Mesenchymal stem cell (in vitro differentiated cells and primary cell): ENCODE data around the gene DDAH1.

ENCODE experiments used
- DNase-seq: peaks from one replicate; pipeline ENCODE4 v3.0.0-alpha.2; 2013
- H2AFZ ChIP-seq: one replicate; pipeline ENCODE4 v1.6.1; 2013; ENCODE audit warnings: low read depth, mild to moderate bottlenecking, control low read depth, inconsistent platforms, low read length, moderate library complexity
- H2AK5ac ChIP-seq: 2 replicates; pipeline ENCODE4 v1.6.1; 2013; ENCODE audit warnings: low read length, moderate library complexity, mild to moderate bottlenecking, inconsistent platforms; ENCODE audit not compliant: severe bottlenecking
- H2BK120ac ChIP-seq: one replicate; pipeline ENCODE4 v1.6.1; 2013; ENCODE audit warnings: low read depth, mild to moderate bottlenecking, inconsistent platforms, low read length, moderate library complexity
- H2BK12ac ChIP-seq, 2 experiments: one replicate each; pipeline ENCODE4 v1.6.1; 2013; ENCODE audit warnings: inconsistent platforms in 2 of 2, low read length in 2 of 2, mild to moderate bottlenecking in 2 of 2, moderate library complexity in 2 of 2, control low read depth in 1 of 2
- H2BK15ac ChIP-seq: one replicate; pipeline ENCODE4 v1.6.1; 2013; ENCODE audit warnings: mild to moderate bottlenecking, low read depth, inconsistent platforms; ENCODE audit not compliant: poor library complexity, severe bottlenecking
- H2BK5ac ChIP-seq: 2 replicates; pipeline ENCODE4 v1.6.1; 2013; ENCODE audit warnings: low read depth, mild to moderate bottlenecking, low read length, control low read depth, inconsistent platforms; ENCODE audit not compliant: poor library complexity, severe bottlenecking
- H3K14ac ChIP-seq, 2 experiments: one replicate each; pipeline ENCODE4 v1.6.1; 2013; ENCODE audit warnings: inconsistent platforms in 2 of 2, low read length in 2 of 2, control low read depth in 1 of 2, mild to moderate bottlenecking in 1 of 2, moderate library complexity in 1 of 2
- H3K18ac ChIP-seq, 2 experiments: one replicate each; pipeline ENCODE4 v1.6.1; 2013; ENCODE audit warnings: inconsistent platforms in 2 of 2, low read length in 2 of 2, control low read depth in 1 of 2, low read depth in 1 of 2, mild to moderate bottlenecking in 1 of 2
- H3K23ac ChIP-seq, 2 experiments: one replicate each; pipeline ENCODE4 v1.6.1; 2013; ENCODE audit warnings: inconsistent platforms in 2 of 2, low read length in 2 of 2, mild to moderate bottlenecking in 2 of 2, moderate library complexity in 2 of 2, control low read depth in 1 of 2
- H3K27ac ChIP-seq: 2 replicates; pipeline ENCODE4 v1.5.1; 2013; ENCODE audit warnings: mild to moderate bottlenecking, moderate library complexity, low read length, control low read depth, inconsistent platforms; ENCODE audit not compliant: poor library complexity, severe bottlenecking
- H3K27me3 ChIP-seq, 2 experiments: 2 replicates each; pipeline versions ENCODE4 v1.6.1 to v1.7.0; 2013; ENCODE audit warnings: low read length in 2 of 2, mild to moderate bottlenecking in 2 of 2, moderate library complexity in 2 of 2, control low read depth in 1 of 2, inconsistent platforms in 1 of 2; ENCODE audit not compliant: control insufficient read depth in 1 of 2, insufficient read depth in 1 of 2
- H3K36me3 ChIP-seq, 2 experiments: 2 replicates each; pipeline versions ENCODE4 v1.6.1 to v1.7.0; 2013; ENCODE audit warnings: low read length in 2 of 2, control low read depth in 1 of 2, inconsistent platforms in 1 of 2, low read depth in 1 of 2, mild to moderate bottlenecking in 1 of 2; ENCODE audit not compliant: insufficient read depth in 2 of 2, control insufficient read depth in 1 of 2
- H3K4ac ChIP-seq, 2 experiments: one replicate each; pipeline ENCODE4 v1.6.1; 2013; ENCODE audit warnings: inconsistent platforms in 2 of 2, low read length in 2 of 2, mild to moderate bottlenecking in 2 of 2, moderate library complexity in 2 of 2, control low read depth in 1 of 2, low read depth in 1 of 2
- H3K4me1 ChIP-seq: 2 replicates; pipeline ENCODE4 v1.6.1; 2013; ENCODE audit warnings: low read depth, low read length, control low read depth; ENCODE audit not compliant: control insufficient read depth, insufficient read depth
- H3K4me2 ChIP-seq: 2 replicates; pipeline ENCODE4 v1.6.1; 2013; ENCODE audit warnings: low read length, mild to moderate bottlenecking, inconsistent platforms; ENCODE audit not compliant: poor library complexity, severe bottlenecking
- H3K4me3 ChIP-seq, 2 experiments: 2 replicates each; pipeline versions ENCODE4 v1.5.1 to v1.7.0; 2013; ENCODE audit warnings: low read length in 2 of 2, mild to moderate bottlenecking in 2 of 2, control low read depth in 1 of 2, low read depth in 1 of 2; ENCODE audit not compliant: insufficient read depth in 1 of 2
- H3K79me1 ChIP-seq: replicated peaks from 2 replicates; pipeline ENCODE4 v1.6.1; 2013; ENCODE audit warnings: mild to moderate bottlenecking, control low read depth, low read length, inconsistent platforms; ENCODE audit not compliant: poor library complexity, severe bottlenecking
- H3K9ac ChIP-seq: 2 replicates; pipeline ENCODE4 v1.7.0; 2013; ENCODE audit warnings: mild to moderate bottlenecking, low read length, moderate library complexity
- H3K9me3 ChIP-seq: 2 replicates; pipeline ENCODE4 v1.7.0; 2013; ENCODE audit warnings: mild to moderate bottlenecking, low read length; ENCODE audit not compliant: control insufficient read depth
- H4K8ac ChIP-seq: one replicate; pipeline ENCODE4 v1.6.1; 2013; ENCODE audit warnings: inconsistent platforms, mild to moderate bottlenecking, low read length, moderate library complexity
- H4K91ac ChIP-seq: one replicate; pipeline ENCODE4 v1.6.1; 2013; ENCODE audit warnings: mild to moderate bottlenecking, low read length, inconsistent platforms
- WGBS: methylation state at CpG from one replicate; pipeline ENCODE4 v1.1.7; 2013; ENCODE audit warnings: mixed read lengths; 5-methylcytosine and 5-hydroxymethylcytosine counted together

The DDAH1 gene

DNA sequence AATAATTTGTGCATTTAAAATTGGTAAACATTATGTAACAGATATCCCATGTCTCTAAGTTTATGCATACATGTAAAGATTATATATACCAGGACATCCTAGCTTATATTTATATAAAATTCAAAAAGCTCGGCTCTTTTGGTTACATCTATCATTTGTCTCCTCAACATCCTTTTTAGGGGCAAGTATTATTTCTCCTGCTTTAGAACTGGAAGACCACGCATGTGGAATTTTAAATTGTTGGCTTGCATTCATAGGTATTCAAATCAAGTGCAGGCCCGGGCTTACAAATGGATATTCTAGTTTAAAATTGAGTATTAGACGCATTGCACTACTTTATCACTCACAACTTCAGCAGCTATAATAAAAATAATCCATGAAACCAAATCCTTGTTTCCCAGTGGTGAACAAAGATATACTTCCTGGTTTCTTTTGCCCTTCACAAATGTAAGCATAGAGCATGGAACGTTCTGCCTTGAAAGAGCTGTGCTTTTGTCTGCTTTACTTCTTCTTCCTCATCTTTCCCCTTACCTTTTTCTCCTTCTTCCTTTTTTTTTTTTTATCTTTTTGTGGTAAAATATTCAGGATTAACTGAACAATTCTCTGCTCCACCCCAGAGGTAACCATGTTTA lies 57.1 kb downstream of the DDAH1 start:
- Histone ChIP-seq H3K79me1 (peaks cover 22% of the 10 kb centered on the region), H3K4me1 (peaks cover 2% of the 10 kb centered on the region), H3K4ac (no peak overlapping the region), H3K27ac (peak overlapping the region; percentile 73), H4K8ac (no peak overlapping the region), H4K91ac (no peak overlapping the region), H2AFZ (no peak overlapping the region), H3K4me3 (peak overlapping the region in 1 of 2 experiments; percentile 57), H3K23ac (no peak overlapping the region), H2AK5ac (no peak overlapping the region), H2BK5ac (no peak overlapping the region), H2BK12ac (no peak overlapping the region), H3K18ac (no peak overlapping the region), H3K4me2 (no peak overlapping the region), H3K36me3 (no peaks in the 10 kb centered on the region), H2BK15ac (no peak overlapping the region), H3K14ac (no peak overlapping the region), H3K27me3 (no peaks in the 10 kb centered on the region), H2BK120ac (no peak overlapping the region), H3K9me3 (no peaks in the 10 kb centered on the region), H3K9ac (peak overlapping the region; percentile 87)
- 97% methylated on average over 4 of the region's 5 CpGs for WGBS
- no peak for DNase-seq

- H2AFZ ChIP-seq: no peak overlapping the region
- H3K36me3 ChIP-seq: no peaks in the 10 kb centered on the region
- no peaks in the 10 kb centered on the region for H3K27me3 ChIP-seq
- peaks cover 2% of the 10 kb centered on the region for H3K4me1 ChIP-seq
- H2BK5ac ChIP-seq: no peak overlapping the region
- H4K91ac ChIP-seq: no peak overlapping the region
- no peak overlapping the region for H3K14ac ChIP-seq
- no peak overlapping the region for H2BK120ac ChIP-seq
- peak overlapping the region; percentile 87 for H3K9ac ChIP-seq
- no peak overlapping the region for H2BK12ac ChIP-seq
- H3K27ac ChIP-seq: peak overlapping the region; percentile 92
- peak; percentile 85 for DNase-seq
- no peak overlapping the region for H2BK15ac ChIP-seq
- H4K8ac ChIP-seq: no peak overlapping the region
- no peak overlapping the region for H3K4me2 ChIP-seq
- no peak overlapping the region for H3K23ac ChIP-seq
- peaks cover 20% of the 10 kb centered on the region for H3K79me1 ChIP-seq
- WGBS: 18% methylated on average over 1 of the region's 3 CpGs
- peak overlapping the region in 1 of 2 experiments; percentile 57 for H3K4me3 ChIP-seq
- no peak overlapping the region for H3K18ac ChIP-seq
- H3K4ac ChIP-seq: no peak overlapping the region
- H3K9me3 ChIP-seq: no peaks in the 10 kb centered on the region
- no peak overlapping the region for H2AK5ac ChIP-seq
These were observed 57.9 kb downstream of the DDAH1 start for GRCh38 chr1:85406887-85407533.

DNA sequence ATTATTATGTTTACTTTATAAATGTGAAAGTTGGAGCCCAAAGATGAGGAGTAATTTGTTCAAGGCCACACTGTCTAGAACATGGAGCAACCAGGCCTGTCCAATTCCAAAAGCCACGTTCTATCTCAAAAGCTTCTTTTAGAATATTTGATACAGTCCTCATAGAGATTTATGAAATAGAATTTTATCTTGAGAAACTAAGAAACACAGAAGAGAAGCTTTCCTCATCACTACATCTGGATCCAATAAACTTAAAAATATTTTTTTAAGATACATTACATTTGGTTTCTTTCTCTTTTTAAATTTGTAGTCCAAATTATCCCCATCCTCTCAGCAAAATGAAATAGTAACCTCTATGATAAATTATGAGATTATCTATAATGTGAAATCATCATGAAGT lies 58.9 kb downstream of the DDAH1 start:
- peak overlapping the region; percentile 39 for H2AK5ac ChIP-seq
- no peak overlapping the region for H3K4me2 ChIP-seq
- no peak overlapping the region for H3K4ac ChIP-seq
- H3K23ac ChIP-seq: no peak overlapping the region
- H3K79me1 ChIP-seq: peaks cover 23% of the 10 kb centered on the region
- no peak overlapping the region for H2BK5ac ChIP-seq
- no peak overlapping the region for H2AFZ ChIP-seq
- no peaks in the 10 kb centered on the region for H3K27me3 ChIP-seq
- H3K36me3 ChIP-seq: no peaks in the 10 kb centered on the region
- peak overlapping the region in 1 of 2 experiments; percentile 12 for H3K18ac ChIP-seq
- DNase-seq: no peak
- no peaks in the 10 kb centered on the region for H3K4me1 ChIP-seq
- no peak overlapping the region for H3K27ac ChIP-seq
- H3K9ac ChIP-seq: peak overlapping the region; percentile 87
- H2BK12ac ChIP-seq: no peak overlapping the region
- no peak overlapping the region for H3K4me3 ChIP-seq
- no peak overlapping the region for H2BK15ac ChIP-seq
- peak overlapping the region; percentile 34 for H2BK120ac ChIP-seq
- H3K14ac ChIP-seq: no peak overlapping the region
- WGBS: no CpG with 5 or more reads among the region's 1 CpG
- H4K8ac ChIP-seq: no peak overlapping the region
- H4K91ac ChIP-seq: no peak overlapping the region
- no peaks in the 10 kb centered on the region for H3K9me3 ChIP-seq

DNA sequence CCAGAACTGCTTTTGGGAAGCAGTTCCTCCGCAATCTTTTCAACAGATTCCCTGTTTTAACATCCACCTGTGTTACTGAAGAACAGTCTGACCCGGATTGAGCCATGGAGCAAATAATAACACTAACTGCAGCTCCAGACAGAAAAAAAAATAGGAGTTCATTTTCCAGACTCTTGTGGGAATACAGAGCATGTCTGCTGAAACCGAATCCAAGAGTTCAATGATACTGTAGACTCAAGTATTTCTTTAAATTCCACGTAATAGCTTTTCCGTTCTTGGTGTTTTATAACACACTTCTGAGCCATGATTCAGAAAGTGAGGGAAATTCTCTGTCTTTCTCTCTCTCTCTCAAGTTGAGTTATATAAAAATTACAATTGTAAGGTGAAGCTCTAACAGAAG lies 60.6 kb downstream of the DDAH1 start:
- Histone ChIP-seq H2AFZ (no peak overlapping the region), H2BK5ac (no peak overlapping the region), H3K4me2 (no peak overlapping the region), H3K27me3 (no peaks in the 10 kb centered on the region), H3K14ac (no peak overlapping the region), H3K23ac (no peak overlapping the region), H3K36me3 (no peaks in the 10 kb centered on the region), H3K4me1 (no peaks in the 10 kb centered on the region), H4K91ac (no peak overlapping the region), H4K8ac (no peak overlapping the region), H3K4ac (no peak overlapping the region), H3K9ac (peak overlapping the region; percentile 56), H2BK15ac (no peak overlapping the region), H3K4me3 (peak overlapping the region in 1 of 2 experiments; percentile 38), H3K79me1 (peaks cover 24% of the 10 kb centered on the region), H2BK12ac (no peak overlapping the region), H3K18ac (peak overlapping the region in 1 of 2 experiments; percentile 52), H2BK120ac (no peak overlapping the region), H2AK5ac (peak overlapping the region; percentile 47), H3K27ac (no peak overlapping the region), H3K9me3 (no peaks in the 10 kb centered on the region)
- DNase-seq: no peak
- WGBS: 97% methylated on average over 5 of the region's 5 CpGs
